Measurements from ENCODE around the gene TTLL11.

- TF ChIP-seq EP300 (IDR thresholded peaks at IDR 0.05) (no peak), CTCF (IDR thresholded peaks at IDR 0.05) (no peak), POLR2A (IDR thresholded peaks at IDR 0.05) (no peak), POLR2AphosphoS5 (IDR thresholded peaks at IDR 0.05) (no peak)
These were observed 84.5 kb downstream of the TTLL11 start for GRCh38 chr9:122008559-122008958.

Data from suprapubic skin (tissue), 4 donors.